Kidney (tissue), 14 donors: Measurements from ENCODE around the gene MRPL23. TPM values are rescaled to one million over a fixed set of nuclear protein-coding genes. Genes with fewer than 3 reads are reported as not detected.

Experiments
- DNase-seq, 5 donors: peaks; one replicate each; pipeline ENCODE4 v3.0.0-alpha.2; 2013 to 2020
- FAIRE-seq: peaks from 2 replicates; lab custom pipeline; 2012; peaks lifted over from hg19 to GRCh38; lab: Jason Lieb, UNC
- H3K27ac ChIP-seq, 2 donors: one replicate each; pipeline ENCODE4 v1.7.0; 2013; ENCODE audit warnings: low read depth in 2 of 2, low read length in 2 of 2, inconsistent platforms in 1 of 2
- H3K27me3 ChIP-seq: one replicate; pipeline ENCODE4 v1.7.1; 2013; ENCODE audit warnings: low read length, inconsistent platforms; ENCODE audit not compliant: control insufficient read depth, insufficient read depth
- H3K36me3 ChIP-seq, 3 donors: one replicate each; pipeline versions ENCODE4 v1.7.0 to v1.7.1; 2013; ENCODE audit warnings: low read length in 3 of 3, control low read depth in 1 of 3, inconsistent platforms in 1 of 3; ENCODE audit not compliant: insufficient read depth in 3 of 3, control insufficient read depth in 2 of 3
- H3K4me1 ChIP-seq, 3 donors: one replicate each; pipeline versions ENCODE4 v1.7.0 to v1.7.1; 2013; ENCODE audit warnings: low read length in 3 of 3, inconsistent platforms in 1 of 3, low read depth in 1 of 3; ENCODE audit not compliant: control insufficient read depth in 2 of 3, insufficient read depth in 2 of 3
- H3K4me3 ChIP-seq, 3 donors: one replicate each; pipeline versions ENCODE4 v1.7.0 to v1.8.1; 2013; ENCODE audit warnings: low read length in 3 of 3, control low read depth in 1 of 3, inconsistent platforms in 1 of 3
- H3K9ac ChIP-seq, 3 donors: one replicate each; pipeline versions ENCODE4 v1.7.0 to v1.7.1; 2013; ENCODE audit warnings: low read length in 3 of 3, control low read depth in 1 of 3, inconsistent platforms in 1 of 3
- H3K9me3 ChIP-seq, 3 donors: one replicate each; pipeline versions ENCODE4 v1.7.0 to v1.7.1; 2013; ENCODE audit warnings: low read length in 3 of 3, control low read depth in 1 of 3, inconsistent platforms in 1 of 3; ENCODE audit not compliant: control insufficient read depth in 2 of 3, insufficient read depth in 1 of 3
- intact Hi-C: fragments of 100-400 bp; cut with DNase I; formaldehyde crosslinking; loops from one replicate; pipeline ENCODE4 v1.11.1; 2022
- polyA plus RNA-seq: library from polyadenylated mRNA; stranded (reverse); fragments of 350-450 nt; fragmentation: Illumina TruSeq; extraction: RNeasy Lipid Tissue Mini Kit (QIAGEN cat#74804); gene quantifications from one replicate; pipeline ENCODE4 v1.2.3, GENCODE V29; 2014; ENCODE audit warnings: low read depth, low replicate concordance; ENCODE audit not compliant: insufficient read depth
- total RNA-seq: library from RNA; stranded (reverse); fragmentation: NEBNext Ultra II Directional; extraction: Animal tissue kit (Norgen Biotek cat#: 25700); gene quantifications from one replicate; pipeline ENCODE4 v1.2.1, GENCODE V29; 2021
- TF ChIP-seq, protein P1 (sequence below): IDR thresholded peaks from 3 replicates; pipeline ENCODE4 v1.5.1; 2012; ENCODE audit warnings: mild to moderate bottlenecking, moderate library complexity, borderline replicate concordance; ENCODE audit not compliant: insufficient read depth; ENCODE audit errors: extremely low read depth
- donor health status: control.
- donor health status: control.
- donor health status: control.
- donor health status: control.
- donor health status: control.
- donor health status: DM: yes; HTN: yes; CAD: no.
- donor health status: Normal renal cell carcinoma (clear cell type).

The MRPL23 gene
- total and polyA plus RNA-seq, 2 donors from 2014 or later: 45.9 to 183 TPM

- Histone ChIP-seq H3K9ac (no peak overlapping the region), H3K4me3 (no peak overlapping the region), H3K27ac (no peak overlapping the region), H3K36me3 (no peaks in the 10 kb centered on the region), H3K9me3 (no peaks in the 10 kb centered on the region), H3K4me1 (no peaks in the 10 kb centered on the region), H3K27me3 (no peaks in the 10 kb centered on the region)
- intact Hi-C loops: no loop called here
- DNase-seq (no peak), FAIRE-seq (no peak)
- TF ChIP-seq, protein P1, sequence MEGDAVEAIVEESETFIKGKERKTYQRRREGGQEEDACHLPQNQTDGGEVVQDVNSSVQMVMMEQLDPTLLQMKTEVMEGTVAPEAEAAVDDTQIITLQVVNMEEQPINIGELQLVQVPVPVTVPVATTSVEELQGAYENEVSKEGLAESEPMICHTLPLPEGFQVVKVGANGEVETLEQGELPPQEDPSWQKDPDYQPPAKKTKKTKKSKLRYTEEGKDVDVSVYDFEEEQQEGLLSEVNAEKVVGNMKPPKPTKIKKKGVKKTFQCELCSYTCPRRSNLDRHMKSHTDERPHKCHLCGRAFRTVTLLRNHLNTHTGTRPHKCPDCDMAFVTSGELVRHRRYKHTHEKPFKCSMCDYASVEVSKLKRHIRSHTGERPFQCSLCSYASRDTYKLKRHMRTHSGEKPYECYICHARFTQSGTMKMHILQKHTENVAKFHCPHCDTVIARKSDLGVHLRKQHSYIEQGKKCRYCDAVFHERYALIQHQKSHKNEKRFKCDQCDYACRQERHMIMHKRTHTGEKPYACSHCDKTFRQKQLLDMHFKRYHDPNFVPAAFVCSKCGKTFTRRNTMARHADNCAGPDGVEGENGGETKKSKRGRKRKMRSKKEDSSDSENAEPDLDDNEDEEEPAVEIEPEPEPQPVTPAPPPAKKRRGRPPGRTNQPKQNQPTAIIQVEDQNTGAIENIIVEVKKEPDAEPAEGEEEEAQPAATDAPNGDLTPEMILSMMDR: no peak
Observed at GRCh38 chr11:1949302-1949701, 2.2 kb downstream of the MRPL23 start.

DNA sequence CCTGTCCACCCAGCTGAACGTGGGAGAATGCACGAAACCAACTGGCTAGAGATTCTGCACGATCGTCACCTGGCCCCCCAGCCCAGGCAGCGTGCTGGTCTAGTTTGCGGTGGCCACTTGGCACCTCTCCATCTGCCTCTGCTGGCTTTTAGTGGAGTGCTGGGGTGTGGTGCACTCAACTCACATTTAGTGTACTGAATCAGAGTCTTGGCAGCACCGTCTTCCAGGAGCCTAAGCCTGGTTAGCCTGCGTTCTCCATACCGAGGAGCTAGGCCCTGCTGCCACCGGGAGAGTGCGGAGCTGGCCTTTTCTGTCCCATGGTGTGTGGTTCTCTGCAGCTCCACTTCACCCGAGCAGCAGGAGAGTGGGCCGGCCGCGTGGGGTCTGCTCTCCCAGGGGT is 2.8 kb downstream of the MRPL23 start:
- no peaks in the 10 kb centered on the region for H3K36me3 ChIP-seq
- TF ChIP-seq, protein P1: no peak
- H3K27me3 ChIP-seq: no peaks in the 10 kb centered on the region
- FAIRE-seq (no peak), DNase-seq (no peak)
- H3K4me1 ChIP-seq: no peaks in the 10 kb centered on the region
- H3K4me3 ChIP-seq: no peak overlapping the region
- H3K9me3 ChIP-seq: no peaks in the 10 kb centered on the region
- H3K27ac ChIP-seq: no peak overlapping the region
- intact Hi-C loops: no loop called here
- H3K9ac ChIP-seq: no peak overlapping the region

GRCh38 chr11:1952806-1953482 is 5.8 kb downstream of the MRPL23 start:
- TF ChIP-seq, protein P1: no peak
- H3K9ac ChIP-seq: no peak overlapping the region
- no peaks in the 10 kb centered on the region for H3K36me3 ChIP-seq
- DNase-seq: no peak
- H3K9me3 ChIP-seq: no peaks in the 10 kb centered on the region
- no peaks in the 10 kb centered on the region for H3K27me3 ChIP-seq
- no peak for FAIRE-seq
- H3K4me1 ChIP-seq: no peaks in the 10 kb centered on the region
- intact Hi-C loops: no loop called here
- H3K4me3 ChIP-seq: no peak overlapping the region
- no peak overlapping the region for H3K27ac ChIP-seq
